Pancreas (tissue), 10 donors: ENCODE results near the gene TNFRSF13B. TPM values are rescaled to one million over a fixed set of nuclear protein-coding genes. Genes with fewer than 3 reads are reported as not detected.

Source experiments
- ATAC-seq, 4 donors: fragments of 200-7000 bp; cut with Tn5 transposase; one replicate each; pipeline versions ENCODE4 v1.8.0 to v1.9.1; 2020; ENCODE audit warnings: mild to moderate bottlenecking in 4 of 4, moderate library complexity in 4 of 4
- DNase-seq, 6 donors: peaks; one replicate each; pipeline ENCODE4 v3.0.0-alpha.2; 2020
- FAIRE-seq: peaks from 2 replicates; lab custom pipeline; 2012; peaks lifted over from hg19 to GRCh38; lab: Jason Lieb, UNC
- H3K27ac ChIP-seq, 4 donors: fragments of 200-600 bp; sonication (generic); 1 replicate in 3 of 4; 2 replicates in 1 of 4; pipeline versions ENCODE4 v1.5.0 to v1.8.0; 2020
- H3K27me3 ChIP-seq, 4 donors: fragments of 200-600 bp; one replicate each; pipeline ENCODE4 v1.8.0; 2021
- H3K36me3 ChIP-seq, 3 donors: fragments of 200-600 bp; sonication (generic) in 1 of 3; one replicate each; pipeline versions ENCODE4 v1.5.0 to v1.8.0; 2020 to 2021
- H3K4me1 ChIP-seq, 3 donors: fragments of 200-600 bp; one replicate each; pipeline ENCODE4 v1.8.0; 2021
- H3K4me3 ChIP-seq, 4 donors: fragments of 200-600 bp; sonication (generic) in 2 of 4; one replicate each; pipeline versions ENCODE4 v1.5.0 to v1.8.0; 2020 to 2021
- H3K9me3 ChIP-seq, 4 donors: fragments of 200-600 bp; one replicate each; pipeline ENCODE4 v1.8.0; 2021
- WGBS, 2 donors: extraction: QIAGEN DNeasy Blood & Tissue Kit; methylation state at CpG; one replicate each; pipeline ENCODE4 v1.1.7; 2013; 5-methylcytosine and 5-hydroxymethylcytosine counted together
- intact Hi-C, 3 donors: fragments of 100-400 bp; cut with DNase I; formaldehyde crosslinking; loops; one replicate each; pipeline versions ENCODE4 v1.11.1 to v1.14.2; 2022
- polyA plus RNA-seq, 2 donors: library from polyadenylated mRNA; stranded (reverse); fragments of 200-250 nt; gene quantifications; one replicate each; pipeline ENCODE4 v1.2.3, GENCODE V29; 2013
- total RNA-seq, 6 donors: library from RNA; stranded (reverse); fragmentation: NEBNext Ultra II Directional in 4 of 6; extraction: Animal tissue kit (Norgen Biotek cat#: 25700) in 4 of 6; gene quantifications; one replicate each; pipeline versions ENCODE4 v1.2.1 to v1.2.4, GENCODE V29; 2021 to 2023
- TF ChIP-seq, protein P1 (sequence below), 4 donors: fragments of 200-600 bp; sonication (generic) in 3 of 4; IDR thresholded peaks; one replicate each; pipeline versions ENCODE4 v1.5.0 to v1.8.0; 2021; ENCODE audit warnings: antibody characterized with exemption in 4 of 4
- donor health status: healthy with polysubstance abuse.
- donor health status: DM: no; HTN: no; CAD: no; lungs with moderate emphysema.
- donor health status: DM: no; HTN: no; CAD: no.
- donor health status: control.
- donor health status: control.
- donor health status: Bipolar disorder and iron deficiency.
- donor health status: DM: yes; HTN: yes; CAD: no.
- donor health status: DM: no; HTN: no; CAD: no.
- donor health status: DM: no; HTN: no; CAD: no.
- donor health status: DM: yes; HTN: yes; CAD: no.

TNFRSF13B gene
- total and polyA plus RNA-seq, 8 donors = 0.16 TPM; not detected in 7

DNA sequence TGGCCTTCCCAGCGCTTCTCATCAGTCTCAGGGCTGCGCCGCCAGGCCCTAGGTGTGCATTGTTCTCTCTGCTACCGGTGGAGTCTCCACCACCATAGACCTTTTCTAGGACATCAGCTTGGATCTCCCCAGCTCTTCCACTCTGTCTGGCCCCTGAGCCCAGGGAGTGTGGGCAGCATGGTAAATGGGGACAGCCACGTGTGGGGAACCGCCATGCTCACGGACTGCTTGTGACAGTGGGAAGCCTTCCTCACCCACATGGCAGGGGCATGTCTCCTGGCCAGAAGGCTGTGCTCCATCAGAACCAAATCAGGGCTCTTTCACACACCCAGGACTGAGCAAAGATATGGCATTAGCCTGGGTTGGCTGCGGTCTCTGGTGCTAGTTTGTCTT lies 51.3 kb downstream of the TNFRSF13B start:
- peaks cover 0 to 11% (median 5%) of the 10 kb centered on the region in 3 donors for H3K4me1 ChIP-seq
- no peak for FAIRE-seq
- H3K27ac ChIP-seq = no peak overlapping the region
- intact Hi-C loops = no loop called here
- no peaks in the 10 kb centered on the region for H3K9me3 ChIP-seq
- WGBS, 2 donors = 95% methylated on average over 8 of the region's 8 CpGs
- no peak overlapping the region for H3K4me3 ChIP-seq
- TF ChIP-seq, protein P1, sequence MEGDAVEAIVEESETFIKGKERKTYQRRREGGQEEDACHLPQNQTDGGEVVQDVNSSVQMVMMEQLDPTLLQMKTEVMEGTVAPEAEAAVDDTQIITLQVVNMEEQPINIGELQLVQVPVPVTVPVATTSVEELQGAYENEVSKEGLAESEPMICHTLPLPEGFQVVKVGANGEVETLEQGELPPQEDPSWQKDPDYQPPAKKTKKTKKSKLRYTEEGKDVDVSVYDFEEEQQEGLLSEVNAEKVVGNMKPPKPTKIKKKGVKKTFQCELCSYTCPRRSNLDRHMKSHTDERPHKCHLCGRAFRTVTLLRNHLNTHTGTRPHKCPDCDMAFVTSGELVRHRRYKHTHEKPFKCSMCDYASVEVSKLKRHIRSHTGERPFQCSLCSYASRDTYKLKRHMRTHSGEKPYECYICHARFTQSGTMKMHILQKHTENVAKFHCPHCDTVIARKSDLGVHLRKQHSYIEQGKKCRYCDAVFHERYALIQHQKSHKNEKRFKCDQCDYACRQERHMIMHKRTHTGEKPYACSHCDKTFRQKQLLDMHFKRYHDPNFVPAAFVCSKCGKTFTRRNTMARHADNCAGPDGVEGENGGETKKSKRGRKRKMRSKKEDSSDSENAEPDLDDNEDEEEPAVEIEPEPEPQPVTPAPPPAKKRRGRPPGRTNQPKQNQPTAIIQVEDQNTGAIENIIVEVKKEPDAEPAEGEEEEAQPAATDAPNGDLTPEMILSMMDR (IDR thresholded peaks at IDR 0.05) = no peak
- no peaks in the 10 kb centered on the region for H3K27me3 ChIP-seq
- H3K36me3 ChIP-seq = no peaks in the 10 kb centered on the region
- DNase-seq = peak in 1 of 6 donors; percentile 18
- no peak for ATAC-seq

DNA sequence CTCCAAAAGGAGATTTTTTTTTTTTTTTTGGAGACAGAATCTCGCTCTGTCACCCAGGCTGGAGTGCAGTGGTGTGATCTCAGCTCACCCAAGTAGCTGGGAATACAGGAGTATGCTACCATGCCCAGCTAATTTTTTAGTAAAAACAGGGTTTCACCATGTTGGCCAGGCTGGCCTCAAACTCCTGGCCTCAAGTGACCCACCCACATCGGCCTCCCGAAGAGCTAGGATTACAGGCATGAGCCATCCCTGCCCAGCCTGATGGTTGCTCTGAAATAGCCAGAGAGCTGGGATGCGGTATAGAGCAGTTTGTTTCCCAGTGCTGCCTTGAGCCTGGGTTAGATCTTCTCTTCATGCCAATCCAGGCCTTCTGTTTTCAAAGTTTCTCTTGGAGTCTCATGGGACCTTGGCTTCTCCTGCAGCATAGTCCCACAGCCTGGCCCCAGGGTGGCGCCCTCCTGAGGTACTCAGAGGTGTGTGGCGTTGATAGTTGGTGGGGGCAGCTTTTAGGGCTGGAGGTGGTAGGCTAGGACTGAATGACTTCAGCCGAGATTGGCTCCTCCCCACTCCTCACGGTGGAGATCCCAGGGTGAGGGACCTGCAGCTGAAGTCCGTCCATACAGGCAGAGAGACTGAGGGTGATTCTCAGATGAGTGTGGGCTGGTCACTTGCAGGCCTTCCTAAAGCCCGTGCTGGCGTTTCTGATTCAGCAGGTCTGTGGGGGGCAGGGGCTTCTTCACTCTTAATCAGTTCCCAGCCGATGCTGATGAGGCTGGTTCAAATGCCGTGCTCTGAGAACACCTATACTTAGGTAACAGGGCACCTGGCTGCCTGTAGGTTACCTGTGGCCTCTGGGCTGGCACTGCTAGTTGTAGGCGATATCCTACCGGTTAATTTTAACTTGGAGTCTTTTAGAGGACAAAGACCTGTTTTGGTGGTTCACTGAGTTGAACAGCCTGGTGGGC lies 52.0 kb downstream of the TNFRSF13B start:
- 86 to 88% methylated on average over 15 of the region's 15 CpGs for WGBS, 2 donors
- H3K36me3 ChIP-seq = no peaks in the 10 kb centered on the region
- H3K4me3 ChIP-seq = no peak overlapping the region
- no peak overlapping the region for H3K27ac ChIP-seq
- intact Hi-C loops = no loop called here
- no peaks in the 10 kb centered on the region for H3K9me3 ChIP-seq
- no peaks in the 10 kb centered on the region for H3K27me3 ChIP-seq
- DNase-seq (peak in 1 of 6 donors; percentile 27), FAIRE-seq (no peak), ATAC-seq (no peak)
- H3K4me1 ChIP-seq = peaks cover 0 to 11% (median 5%) of the 10 kb centered on the region in 3 donors
- TF ChIP-seq, protein P1 (IDR thresholded peaks at IDR 0.05) = no peak

DNA sequence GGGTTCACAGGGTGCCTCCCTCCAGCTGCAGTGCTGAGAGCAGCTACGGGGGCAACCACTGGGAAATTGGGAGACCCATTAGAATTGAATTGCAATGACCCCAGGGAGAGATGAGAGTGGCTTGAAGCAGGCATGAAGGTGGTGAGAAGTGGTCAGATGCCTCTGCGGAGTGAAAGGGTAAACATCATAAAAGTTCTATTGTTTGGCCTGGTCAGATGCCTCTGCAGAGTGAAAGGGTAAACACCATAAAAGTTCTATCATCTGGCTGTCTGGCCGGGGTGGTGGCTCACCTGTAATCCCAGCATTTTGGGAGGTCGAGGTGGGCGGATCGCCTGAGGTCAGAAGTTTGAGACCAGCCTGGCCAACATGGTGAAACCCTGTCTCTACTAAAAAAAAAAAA lies 53.5 kb downstream of the TNFRSF13B start:
- no peak overlapping the region for H3K27ac ChIP-seq
- H3K36me3 ChIP-seq = no peaks in the 10 kb centered on the region
- no peak overlapping the region for H3K4me3 ChIP-seq
- TF ChIP-seq, protein P1 (IDR thresholded peaks at IDR 0.05) = no peak
- no peak for DNase-seq
- peaks cover 0 to 10% (median 5%) of the 10 kb centered on the region in 3 donors for H3K4me1 ChIP-seq
- FAIRE-seq = no peak
- intact Hi-C loops = no loop called here
- no peaks in the 10 kb centered on the region for H3K9me3 ChIP-seq
- ATAC-seq = no peak
- 81 to 85% methylated on average over 6 of the region's 6 CpGs for WGBS, 2 donors
- H3K27me3 ChIP-seq = no peaks in the 10 kb centered on the region

DNA sequence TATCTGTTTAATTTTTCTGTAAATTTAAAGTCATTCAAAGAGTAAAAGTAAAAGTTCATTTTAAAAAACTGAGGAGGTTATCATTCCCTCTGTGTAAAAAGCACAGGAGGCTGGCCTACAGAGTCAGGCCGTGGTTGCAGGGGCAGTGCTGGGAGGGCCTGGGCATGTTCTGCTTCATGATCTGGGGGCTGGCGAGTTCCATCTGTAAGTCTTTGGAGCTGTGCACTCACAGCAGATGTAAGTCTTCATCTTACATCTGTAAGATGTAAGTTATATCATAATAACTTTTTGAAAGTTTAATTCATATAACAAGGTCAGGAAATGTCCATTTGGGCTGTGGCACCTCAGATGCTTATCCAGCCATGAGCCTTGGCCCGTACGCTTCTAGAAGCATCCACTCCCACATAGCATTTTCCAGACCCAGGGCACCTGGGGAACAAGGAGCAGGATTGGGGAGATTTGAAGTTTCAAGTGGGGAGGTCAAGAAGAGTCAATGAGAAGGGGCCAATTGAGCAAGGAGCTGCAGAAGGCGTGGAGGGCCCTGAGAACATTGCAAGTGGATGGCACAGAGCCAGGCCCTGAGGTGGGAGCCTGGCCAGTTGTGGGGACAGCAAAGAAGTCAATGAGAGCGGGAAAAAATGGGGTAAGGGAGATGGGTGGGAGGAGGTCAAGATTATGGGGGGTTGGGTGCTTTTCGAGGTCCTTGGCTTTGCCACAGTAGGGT lies 54.1 kb downstream of the TNFRSF13B start:
- no peak for ATAC-seq
- no peaks in the 10 kb centered on the region for H3K36me3 ChIP-seq
- H3K27ac ChIP-seq = no peak overlapping the region
- DNase-seq = peak in 1 of 6 donors; percentile 30
- no peak overlapping the region for H3K4me3 ChIP-seq
- intact Hi-C loops = no loop called here
- H3K9me3 ChIP-seq = no peaks in the 10 kb centered on the region
- WGBS, 2 donors = 82 to 86% methylated on average over 7 of the region's 7 CpGs
- FAIRE-seq = no peak
- TF ChIP-seq, protein P1 (IDR thresholded peaks at IDR 0.05) = no peak
- peaks cover 0 to 5% (median 4%) of the 10 kb centered on the region in 3 donors for H3K4me1 ChIP-seq
- H3K27me3 ChIP-seq = no peaks in the 10 kb centered on the region
